ENCODE results near the gene PLXDC2. TPM values are rescaled to one million over a fixed set of nuclear protein-coding genes. Genes with fewer than 3 reads are reported as not detected.
"Not testable (repeated sequence)": the region's sequence is repeated elsewhere in the genome, so short reads cannot be mapped to it uniquely, and the experiment has no call there.

PLXDC2 gene
- polyA plus RNA-seq, 2 of the 4 experiments (the other 2 are of a cell fraction): 0.08 to 0.09 TPM

GRCh38 chr10:20045100-20045499 lies 228.9 kb downstream of the PLXDC2 start:
- FAIRE-seq; H3K4me3 ChIP-seq; CTCF ChIA-PET; H3K9me3 ChIP-seq; POLR2A ChIA-PET; H3K4me2 ChIP-seq; H3K4me1 ChIP-seq; DNase-seq (ENCODE audit: low read depth in 1 of 2, low spot score in 1 of 2); H3K27ac ChIP-seq; ATAC-seq: not testable (repeated sequence)
- 19% methylated on average over 5 of the region's 5 CpGs for WGBS (ENCODE audit: missing lambda C conversion rate)

GRCh38 chr10:20048161-20048560 lies 231.9 kb downstream of the PLXDC2 start:
- Histone ChIP-seq H3K4me2 (no peak overlapping the region), H3K27ac (no peak overlapping the region), H3K4me3 (no peak overlapping the region), H3K9me3 (no peaks in the 10 kb centered on the region), H3K4me1 (no peaks in the 10 kb centered on the region)
- CTCF ChIA-PET: no interaction called here
- POLR2A ChIA-PET: no interaction called here
- no peak for FAIRE-seq
- no peak for TF ChIP-seq BCL3 (IDR thresholded peaks at IDR 0.05)
- no peak for TF ChIP-seq KDM1A (IDR thresholded peaks at IDR 0.05; ENCODE audit: low read depth)
- no peak for TF ChIP-seq CBX8 (IDR thresholded peaks at IDR 0.05)
- TF ChIP-seq RARB (CRISPR knock-in tag; IDR thresholded peaks at IDR 0.05): no peak
- DNase-seq (ENCODE audit: low read depth in 1 of 2, low spot score in 1 of 2): no peak
- no peak for ATAC-seq
- WGBS (ENCODE audit: missing lambda C conversion rate): 2% methylated on average over 2 of the region's 2 CpGs

- TF ChIP-seq MAZ (IDR thresholded peaks at IDR 0.05; ENCODE audit: borderline replicate concordance, low read depth, low read length) (no peak), CHD2 (IDR thresholded peaks at IDR 0.05; ENCODE audit: low read length, partially characterized antibody) (no peak)
- no peaks in the 10 kb centered on the region for H3K9me3 ChIP-seq
- no peak overlapping the region for H3K27ac ChIP-seq
- no peaks in the 10 kb centered on the region for H3K4me1 ChIP-seq
- ChIA-PET CTCF (no interaction called here), POLR2A (no interaction called here)
- no peak overlapping the region for H3K4me2 ChIP-seq
- WGBS (ENCODE audit: missing lambda C conversion rate): 1% methylated on average over 2 of the region's 2 CpGs
- DNase-seq (ENCODE audit: low read depth in 1 of 2, low spot score in 1 of 2) (no peak), FAIRE-seq (no peak), ATAC-seq (no peak)
- H3K4me3 ChIP-seq: no peak overlapping the region
These were observed 241.9 kb downstream of the PLXDC2 start for GRCh38 chr10:20058135-20058534.

- ChIA-PET CTCF (no interaction called here), POLR2A (no interaction called here)
- 17% methylated on average over 3 of the region's 3 CpGs for WGBS (ENCODE audit: missing lambda C conversion rate)
- no peak for FAIRE-seq
- DNase-seq (ENCODE audit: low read depth in 1 of 2, low spot score in 1 of 2): no peak
- H3K27ac ChIP-seq: no peak overlapping the region
- no peak overlapping the region for H3K4me2 ChIP-seq
- no peak overlapping the region for H3K4me3 ChIP-seq
- no peaks in the 10 kb centered on the region for H3K4me1 ChIP-seq
- no peak for TF ChIP-seq NR3C1 (IDR thresholded peaks at IDR 0.05)
- TF ChIP-seq EHMT2 (IDR thresholded peaks at IDR 0.05; ENCODE audit: low read depth): no peak
- TF ChIP-seq ZSCAN20 (CRISPR knock-in tag; IDR thresholded peaks at IDR 0.05): no peak
- TF ChIP-seq EP300 (IDR thresholded peaks at IDR 0.05): no peak
- TF ChIP-seq HEYL (CRISPR knock-in tag; IDR thresholded peaks at IDR 0.05): no peak
- TF ChIP-seq TFCP2L1 (CRISPR knock-in tag; IDR thresholded peaks at IDR 0.05): no peak
- no peak for ATAC-seq
- H3K9me3 ChIP-seq: no peaks in the 10 kb centered on the region
These were observed 243.0 kb downstream of the PLXDC2 start for GRCh38 chr10:20059084-20059835.

GRCh38 chr10:20065814-20066213 lies 249.6 kb downstream of the PLXDC2 start:
- CTCF ChIA-PET: no interaction called here
- no peak for FAIRE-seq
- H3K4me1 ChIP-seq: no peaks in the 10 kb centered on the region

More at GRCh38 chr10:20065814-20066213, 249.6 kb downstream of the PLXDC2 start:
- Histone ChIP-seq H3K9me3 (no peaks in the 10 kb centered on the region), H3K27ac (no peak overlapping the region), H3K4me3 (no peak overlapping the region), H3K4me2 (no peak overlapping the region)
- POLR2A ChIA-PET: no interaction called here
- ATAC-seq (no peak), DNase-seq (ENCODE audit: low read depth in 1 of 2, low spot score in 1 of 2) (no peak)
- WGBS (ENCODE audit: missing lambda C conversion rate): 19% methylated on average over 4 of the region's 6 CpGs
- TF ChIP-seq MAZ (IDR thresholded peaks at IDR 0.05; ENCODE audit: borderline replicate concordance, low read depth, low read length) (no peak), CHD2 (IDR thresholded peaks at IDR 0.05; ENCODE audit: low read length, partially characterized antibody) (no peak), FOSL2 (IDR thresholded peaks at IDR 0.05) (no peak), FOSL2 (CRISPR knock-in tag; IDR thresholded peaks at IDR 0.05) (no peak), PBX3 (IDR thresholded peaks at IDR 0.05) (no peak), MAX (IDR thresholded peaks at IDR 0.05) (no peak), TFCP2L1 (CRISPR knock-in tag; IDR thresholded peaks at IDR 0.05) (no peak)

Data from A549 (cell line).